Fibroblast of villous mesenchyme (primary cell): ENCODE measurements around the gene EHMT2. TPM values are rescaled to one million over a fixed set of nuclear protein-coding genes. Genes with fewer than 3 reads are reported as not detected.
"Not testable (repeated sequence)": the region's sequence is repeated elsewhere in the genome, so short reads cannot be mapped to it uniquely, and the experiment has no call there.

Experiments used
- DNase-seq: peaks from one replicate; pipeline ENCODE4 v3.0.0-alpha.2; 2010; ENCODE audit warnings: low read depth
- H3K4me3 ChIP-seq: 2 replicates; pipeline ENCODE4 v1.5.1; 2011; ENCODE audit warnings: low read depth, mild to moderate bottlenecking, low read length
- CTCF ChIP-seq: IDR thresholded peaks from 2 replicates; pipeline ENCODE4 v1.5.1; 2012; ENCODE audit warnings: low read depth, mild to moderate bottlenecking, low read length; ENCODE audit not compliant: insufficient read depth
- total RNA-seq: library from RNA; depleted of rRNA; stranded (reverse); fragments of >200 nt; gene quantifications from 2 replicates; pipeline ENCODE4 v1.2.3, GENCODE V29; 2012

The EHMT2 gene
- total RNA-seq, 1 donor, result 42.7 TPM

- peak; percentile 21 for DNase-seq
- H3K4me3 ChIP-seq, result no peak overlapping the region
- no peak for TF ChIP-seq CTCF
Observed at GRCh38 chr6:31871046-31871659, 26.3 kb downstream of the EHMT2 start.

- TF ChIP-seq CTCF, result peak; percentile 2
- DNase-seq, result no peak
- H3K4me3 ChIP-seq, result no peak overlapping the region
Observed at GRCh38 chr6:31870385-31870921, 27.0 kb downstream of the EHMT2 start.

- TF ChIP-seq CTCF, result no peak
- no peak overlapping the region for H3K4me3 ChIP-seq
- DNase-seq, result no peak
Observed at GRCh38 chr6:31869343-31869742, 28.2 kb downstream of the EHMT2 start.

GRCh38 chr6:31868658-31868971 lies 28.9 kb downstream of the EHMT2 start:
- not testable (repeated sequence) for DNase-seq, H3K4me3 ChIP-seq

- no peak overlapping the region for H3K4me3 ChIP-seq
- TF ChIP-seq CTCF, result no peak
- DNase-seq, result no peak
Observed at GRCh38 chr6:31865205-31866118, 32.0 kb downstream of the EHMT2 start.

GRCh38 chr6:31864818-31865204 lies 32.7 kb downstream of the EHMT2 start:
- H3K4me3 ChIP-seq, result no peak overlapping the region
- DNase-seq, result no peak

GRCh38 chr6:31864123-31864562 lies 33.4 kb downstream of the EHMT2 start:
- H3K4me3 ChIP-seq, result peak overlapping the region; percentile 83
- not testable (repeated sequence) for DNase-seq

More at GRCh38 chr6:31864818-31865204, 32.7 kb downstream of the EHMT2 start:
- TF ChIP-seq CTCF, result no peak
